HFFc6 (cell line): Measurements from ENCODE around the gene ANGPTL4. TPM values are rescaled to one million over a fixed set of nuclear protein-coding genes. Genes with fewer than 3 reads are reported as not detected.

ENCODE experiments used
- DNase-seq: peaks from one replicate; pipeline ENCODE4 v3.0.0-alpha.2; 2018
- H3K27ac Mint-ChIP-seq: 2 replicates; pipeline ENCODE4 v1.8.0; 2020; ENCODE audit warnings: mild to moderate bottlenecking, mixed read lengths
- H3K27me3 Mint-ChIP-seq: 2 replicates; pipeline ENCODE4 v1.8.0; 2021; ENCODE audit warnings: mild to moderate bottlenecking, moderate library complexity, mixed read lengths; ENCODE audit not compliant: insufficient read depth
- H3K36me3 Mint-ChIP-seq: 2 replicates; pipeline ENCODE4 v1.8.0; 2021; ENCODE audit warnings: low read depth, mixed read lengths
- H3K4me1 Mint-ChIP-seq: 2 replicates; pipeline ENCODE4 v1.8.0; 2020; ENCODE audit warnings: low read depth, mixed read lengths
- H3K4me3 Mint-ChIP-seq: 2 replicates; pipeline ENCODE4 v1.8.0; 2020; ENCODE audit warnings: mild to moderate bottlenecking, moderate library complexity, mixed read lengths
- H3K9me3 Mint-ChIP-seq: 2 replicates; pipeline ENCODE4 v1.8.0; 2020; ENCODE audit warnings: mild to moderate bottlenecking, mixed read lengths
- CTCF ChIP-seq: fragments of 200-600 bp; sonication (generic); IDR thresholded peaks from 2 replicates; pipeline ENCODE4 v1.5.0; 2021; ENCODE audit warnings: antibody characterized with exemption, mild to moderate bottlenecking
- total RNA-seq, 6 experiments: library from RNA; stranded (reverse); fragmentation: NEBNext Ultra II Directional; extraction: Animal tissue kit (Norgen Biotek cat#: 25700); gene quantifications; 2 replicates in 1 of 6; 3 replicates in 5 of 6; pipeline ENCODE4 v1.2.3, GENCODE V29; 2021

The ANGPTL4 gene
- total RNA-seq, 6 experiments from 2014 or later, result 1.5 to 9.8 (median 2.0) TPM

GRCh38 chr19:8333767-8334457 lies 30.0 kb upstream of the ANGPTL4 start:
- H3K27me3 Mint-ChIP-seq, result peaks cover 21% of the 10 kb centered on the region
- no peaks in the 10 kb centered on the region for H3K9me3 Mint-ChIP-seq
- H3K36me3 Mint-ChIP-seq, result no peaks in the 10 kb centered on the region
- no peak for DNase-seq
- H3K4me1 Mint-ChIP-seq, result no peaks in the 10 kb centered on the region
- no peak overlapping the region for H3K4me3 Mint-ChIP-seq
- TF ChIP-seq CTCF, result no peak
- no peak overlapping the region for H3K27ac Mint-ChIP-seq

DNA sequence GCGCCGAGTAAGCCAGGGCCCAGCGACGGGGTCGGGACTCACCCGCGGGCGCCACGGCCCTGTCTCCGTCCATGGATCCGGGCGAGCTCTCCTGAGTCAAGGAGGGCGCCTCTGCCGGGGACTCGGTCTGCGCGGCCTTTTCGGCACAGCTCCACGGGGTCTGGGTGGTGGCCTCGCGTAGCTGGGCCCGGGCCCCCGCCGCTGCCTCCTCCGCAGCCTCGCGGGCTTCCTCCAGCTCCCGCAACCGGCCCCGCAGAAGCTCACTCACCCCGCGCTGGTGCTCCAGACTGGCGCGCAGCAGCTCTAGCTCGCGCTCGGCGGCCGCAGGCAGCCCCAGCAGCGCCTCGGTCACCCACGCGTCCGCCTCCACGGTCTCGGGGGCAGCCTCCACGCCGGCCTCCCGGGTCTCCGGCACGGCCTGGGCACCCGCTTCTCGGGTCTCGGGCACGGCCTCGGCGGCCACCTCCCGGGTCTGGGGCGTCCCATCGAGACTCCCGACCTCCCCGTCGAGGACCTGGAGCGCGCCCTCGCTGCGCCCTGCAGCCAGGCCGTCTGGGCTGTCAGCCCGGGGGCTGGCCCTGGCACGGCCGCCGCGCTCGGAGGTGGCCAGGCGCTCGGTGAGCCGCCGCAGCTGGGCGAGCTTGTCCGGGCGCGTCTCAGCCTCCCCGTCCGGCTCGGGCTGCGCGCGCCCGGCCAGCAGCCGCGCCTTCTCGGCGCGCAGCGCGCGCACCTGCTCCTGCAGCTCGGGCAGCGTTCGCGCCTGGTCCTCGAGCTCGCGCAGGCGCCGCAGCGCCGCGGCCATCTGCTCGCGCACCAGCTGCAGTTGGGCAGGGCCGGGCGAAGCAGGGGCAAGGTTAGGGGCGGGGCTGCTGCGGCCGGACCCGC lies 29.3 kb upstream of the ANGPTL4 start:
- TF ChIP-seq CTCF, result no peak
- H3K27me3 Mint-ChIP-seq, result peaks cover 21% of the 10 kb centered on the region
- H3K36me3 Mint-ChIP-seq, result no peaks in the 10 kb centered on the region
- H3K27ac Mint-ChIP-seq, result no peak overlapping the region
- no peaks in the 10 kb centered on the region for H3K9me3 Mint-ChIP-seq
- DNase-seq, result no peak
- no peak overlapping the region for H3K4me3 Mint-ChIP-seq
- no peaks in the 10 kb centered on the region for H3K4me1 Mint-ChIP-seq

DNA sequence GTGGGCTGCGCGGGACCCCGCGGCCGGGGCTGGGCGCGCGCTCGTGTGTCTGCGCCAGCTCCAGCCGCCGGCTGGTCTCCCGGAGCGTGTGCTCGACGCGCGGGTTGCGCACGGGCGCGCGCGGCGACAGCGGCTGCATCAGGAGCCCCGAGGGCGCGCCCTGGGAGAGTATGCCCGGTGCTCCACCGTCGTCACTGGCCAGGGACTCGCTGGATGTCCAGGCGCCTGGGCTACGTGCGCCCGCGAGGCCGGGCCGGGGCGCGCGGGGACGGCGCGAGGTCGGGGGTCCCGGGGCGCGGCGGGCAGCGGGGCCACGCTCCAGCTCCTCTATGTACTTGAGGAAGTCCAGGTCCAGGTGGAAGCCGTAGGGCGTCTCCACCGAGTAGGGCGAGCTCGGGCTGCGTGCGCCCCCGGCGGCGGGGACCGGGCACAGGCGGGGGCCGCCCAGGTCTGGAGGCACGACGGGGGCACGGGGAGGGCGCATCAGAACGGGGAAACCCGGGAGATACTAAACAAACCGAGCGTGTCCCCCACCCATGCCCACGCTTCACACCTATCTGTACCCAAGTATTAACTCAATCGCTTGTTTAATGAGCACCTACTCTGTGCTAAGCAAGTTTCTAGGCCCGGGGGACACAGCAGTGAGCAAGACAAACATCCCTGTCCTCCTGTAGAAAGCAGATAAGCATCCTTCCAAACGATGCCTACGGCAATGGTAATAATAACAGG lies 28.4 kb upstream of the ANGPTL4 start:
- no peak for TF ChIP-seq CTCF
- Mint-ChIP-seq H3K9me3 (no peaks in the 10 kb centered on the region), H3K27me3 (peaks cover 25% of the 10 kb centered on the region), H3K4me3 (no peak overlapping the region), H3K27ac (no peak overlapping the region), H3K4me1 (no peaks in the 10 kb centered on the region), H3K36me3 (no peaks in the 10 kb centered on the region)
- DNase-seq, result no peak

GRCh38 chr19:8336072-8336569 lies 27.8 kb upstream of the ANGPTL4 start:
- H3K9me3 Mint-ChIP-seq, result no peaks in the 10 kb centered on the region

More at GRCh38 chr19:8336072-8336569, 27.8 kb upstream of the ANGPTL4 start:
- Mint-ChIP-seq H3K36me3 (no peaks in the 10 kb centered on the region), H3K27ac (no peak overlapping the region), H3K27me3 (peaks cover 30% of the 10 kb centered on the region), H3K4me1 (no peaks in the 10 kb centered on the region), H3K4me3 (no peak overlapping the region)
- DNase-seq, result no peak
- TF ChIP-seq CTCF, result no peak
